Fibroblast of lung (primary cell): ENCODE measurements around the gene CYTL1. TPM values are rescaled to one million over a fixed set of nuclear protein-coding genes. Genes with fewer than 3 reads are reported as not detected.

Experiments
- DNase-seq, 2 donors: peaks; one replicate each; pipeline versions ENCODE4 v3.0.0 to v3.0.0-alpha.2; 2010; ENCODE audit warnings: low read depth in 2 of 2
- H2AFZ ChIP-seq: 2 replicates; pipeline ENCODE4 v1.5.1; 2012; ENCODE audit warnings: low read length, control low read depth, inconsistent platforms
- H3K27ac ChIP-seq: 2 replicates; pipeline ENCODE4 v1.5.1; 2011; ENCODE audit warnings: low read length, control low read depth; ENCODE audit not compliant: insufficient read depth
- H3K27me3 ChIP-seq: 2 replicates; pipeline ENCODE4 v1.5.1; 2011; ENCODE audit warnings: mild to moderate bottlenecking, low read length; ENCODE audit not compliant: control insufficient read depth, insufficient read depth
- H3K36me3 ChIP-seq: 2 replicates; pipeline ENCODE4 v1.5.1; 2011; ENCODE audit warnings: low read length; ENCODE audit not compliant: control insufficient read depth, insufficient read depth
- H3K4me1 ChIP-seq: 2 replicates; pipeline ENCODE4 v1.5.1; 2011; ENCODE audit warnings: low read length; ENCODE audit not compliant: control insufficient read depth, insufficient read depth; ENCODE audit errors: extremely low read depth
- H3K4me2 ChIP-seq: 2 replicates; pipeline ENCODE4 v1.5.1; 2011; ENCODE audit warnings: low read length, control low read depth; ENCODE audit not compliant: insufficient read depth; ENCODE audit errors: extremely low read depth
- H3K4me3 ChIP-seq, 4 experiments: fragments of 200-600 bp in 1 of 4; sonication (generic) in 1 of 4; replicated peaks in 1 of 4; 2 replicates each; pipeline ENCODE4 v1.5.1; 2011 to 2016; ENCODE audit warnings: low read length in 4 of 4, low read depth in 3 of 4, mild to moderate bottlenecking in 3 of 4, control low read depth in 2 of 4, inconsistent platforms in 1 of 4, mixed read lengths in 1 of 4; ENCODE audit not compliant: insufficient read depth in 1 of 4; ENCODE audit errors: control extremely low read depth in 1 of 4
- H3K79me2 ChIP-seq: 2 replicates; pipeline ENCODE4 v1.5.1; 2012; ENCODE audit warnings: mild to moderate bottlenecking, low read length, inconsistent platforms; ENCODE audit not compliant: control insufficient read depth, insufficient read depth
- H3K9ac ChIP-seq: 2 replicates; pipeline ENCODE4 v1.5.1; 2011; ENCODE audit warnings: mild to moderate bottlenecking, low read length, control low read depth; ENCODE audit not compliant: insufficient read depth
- H3K9me3 ChIP-seq: 2 replicates; pipeline ENCODE4 v1.5.1; 2012; ENCODE audit warnings: low read depth, low read length; ENCODE audit not compliant: control insufficient read depth, insufficient read depth
- H4K20me1 ChIP-seq: 2 replicates; pipeline ENCODE4 v1.5.1; 2011; ENCODE audit warnings: low read length; ENCODE audit not compliant: control insufficient read depth, insufficient read depth; ENCODE audit errors: extremely low read depth
- CTCF ChIP-seq, 2 donors: IDR thresholded peaks in 1 of 2; conservative IDR thresholded peaks in 1 of 2; 1 replicate in 1 of 2; 2 replicates in 1 of 2; pipeline ENCODE4 v1.5.1; 2011 to 2012; ENCODE audit warnings: low read length in 2 of 2, control low read depth in 1 of 2, inconsistent platforms in 1 of 2, low read depth in 1 of 2, mild to moderate bottlenecking in 1 of 2
- EZH2 ChIP-seq: IDR thresholded peaks from 2 replicates; pipeline ENCODE4 v1.5.1; 2012; ENCODE audit warnings: low read length, control low read depth, mild to moderate bottlenecking; ENCODE audit errors: missing control alignments
- polyA plus RNA-seq, 2 donors: library from polyadenylated mRNA; depleted of rRNA in 1 of 2; stranded (reverse) in 1 of 2; unstranded in 1 of 2; fragments of >200 nt; gene quantifications; 2 replicates each; pipeline ENCODE4 v1.2.1, GENCODE V29; 2011 to 2012; ENCODE audit warnings: missing spikeins in 1 of 2
- total RNA-seq: library from RNA; depleted of rRNA; stranded (reverse); fragments of >200 nt; gene quantifications from 2 replicates; pipeline ENCODE4 v1.2.1, GENCODE V29; 2014

CYTL1 gene
- total and polyA plus RNA-seq, 2 donors (not counting 1 experiment from before 2014, with no cell fraction given): 0.17 to 6.9 TPM

- H3K4me1 ChIP-seq: no peaks in the 10 kb centered on the region
- H3K4me2 ChIP-seq: no peak overlapping the region
- no peak overlapping the region for H3K4me3 ChIP-seq
- no peaks in the 10 kb centered on the region for H3K9me3 ChIP-seq
- no peak overlapping the region for H3K9ac ChIP-seq
- no peak overlapping the region for H2AFZ ChIP-seq
- DNase-seq: no peak
- H3K36me3 ChIP-seq: no peaks in the 10 kb centered on the region
- no peaks in the 10 kb centered on the region for H3K27me3 ChIP-seq
- H4K20me1 ChIP-seq: no peaks in the 10 kb centered on the region
- no peaks in the 10 kb centered on the region for H3K79me2 ChIP-seq
- no peak for TF ChIP-seq CTCF (conservative IDR thresholded peaks at IDR 0.05 in 1 of 2, IDR thresholded peaks at IDR 0.05 in 1 of 2; ENCODE audit: low read depth in 1 of 2, low read length in 2 of 2)
- no peak for TF ChIP-seq EZH2
- H3K27ac ChIP-seq: no peak overlapping the region
These were observed 35.1 kb downstream of the CYTL1 start for GRCh38 chr4:4984186-4984585.

DNA sequence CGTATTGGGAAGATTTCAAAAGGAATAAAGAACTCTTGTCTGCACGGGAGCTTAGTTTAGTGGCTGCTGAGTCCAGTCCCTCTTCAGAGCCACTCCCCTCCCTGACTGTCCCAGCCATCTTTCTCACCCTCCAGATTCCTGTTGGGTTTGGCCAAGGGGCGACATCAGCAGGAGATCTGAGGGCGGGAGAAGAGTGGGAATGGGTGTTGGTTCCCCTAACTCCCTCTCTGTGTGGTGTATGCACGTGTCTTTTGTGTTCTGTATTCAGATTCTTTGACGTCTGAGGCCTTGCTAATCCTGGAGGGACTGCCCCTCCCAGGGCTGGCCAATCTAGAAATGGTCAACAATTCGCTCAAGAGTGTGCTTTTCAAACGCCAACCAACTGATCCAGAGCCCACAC lies 37.4 kb downstream of the CYTL1 start:
- Histone ChIP-seq H3K9me3 (no peaks in the 10 kb centered on the region), H3K36me3 (no peaks in the 10 kb centered on the region), H3K4me2 (no peak overlapping the region), H3K79me2 (no peaks in the 10 kb centered on the region), H3K9ac (no peak overlapping the region), H3K27me3 (no peaks in the 10 kb centered on the region), H3K4me3 (no peak overlapping the region), H2AFZ (no peak overlapping the region), H3K4me1 (no peaks in the 10 kb centered on the region), H4K20me1 (no peaks in the 10 kb centered on the region), H3K27ac (no peak overlapping the region)
- no peak for DNase-seq
- TF ChIP-seq CTCF (conservative IDR thresholded peaks at IDR 0.05 in 1 of 2, IDR thresholded peaks at IDR 0.05 in 1 of 2; ENCODE audit: low read depth in 1 of 2, low read length in 2 of 2): no peak
- no peak for TF ChIP-seq EZH2

- Histone ChIP-seq H4K20me1 (no peaks in the 10 kb centered on the region), H3K9me3 (no peaks in the 10 kb centered on the region), H3K9ac (no peak overlapping the region), H3K4me2 (no peak overlapping the region), H3K27ac (no peak overlapping the region), H3K4me3 (no peak overlapping the region), H3K4me1 (no peaks in the 10 kb centered on the region), H2AFZ (no peak overlapping the region), H3K36me3 (no peaks in the 10 kb centered on the region), H3K79me2 (no peaks in the 10 kb centered on the region), H3K27me3 (no peaks in the 10 kb centered on the region)
- DNase-seq: peak in 1 of 2 donors; percentile 16
- TF ChIP-seq EZH2 (no peak), CTCF (conservative IDR thresholded peaks at IDR 0.05 in 1 of 2, IDR thresholded peaks at IDR 0.05 in 1 of 2; ENCODE audit: low read depth in 1 of 2, low read length in 2 of 2) (no peak)
These were observed 37.8 kb downstream of the CYTL1 start for GRCh38 chr4:4981427-4981826.
